Occipital lobe (tissue), 2 donors: Measurements from ENCODE around the gene PRDM7. TPM values are rescaled to one million over a fixed set of nuclear protein-coding genes. Genes with fewer than 3 reads are reported as not detected.
A peak's percentile ranks its signal among the peaks of the same experiment; 100 is the strongest.
"Not testable (repeated sequence)": the region's sequence is repeated elsewhere in the genome, so short reads cannot be mapped to it uniquely, and the experiment has no call there.

Experiments used
- DNase-seq: peaks from one replicate; lab custom pipeline; 2025; lab: John Stamatoyannopoulos, UW
- total RNA-seq: library from RNA; depleted of rRNA; stranded (reverse); fragments of >200 nt; gene quantifications from one replicate; pipeline ENCODE4 v1.2.3, GENCODE V29; 2014

Gene PRDM7
- not detected for total RNA-seq

DNA sequence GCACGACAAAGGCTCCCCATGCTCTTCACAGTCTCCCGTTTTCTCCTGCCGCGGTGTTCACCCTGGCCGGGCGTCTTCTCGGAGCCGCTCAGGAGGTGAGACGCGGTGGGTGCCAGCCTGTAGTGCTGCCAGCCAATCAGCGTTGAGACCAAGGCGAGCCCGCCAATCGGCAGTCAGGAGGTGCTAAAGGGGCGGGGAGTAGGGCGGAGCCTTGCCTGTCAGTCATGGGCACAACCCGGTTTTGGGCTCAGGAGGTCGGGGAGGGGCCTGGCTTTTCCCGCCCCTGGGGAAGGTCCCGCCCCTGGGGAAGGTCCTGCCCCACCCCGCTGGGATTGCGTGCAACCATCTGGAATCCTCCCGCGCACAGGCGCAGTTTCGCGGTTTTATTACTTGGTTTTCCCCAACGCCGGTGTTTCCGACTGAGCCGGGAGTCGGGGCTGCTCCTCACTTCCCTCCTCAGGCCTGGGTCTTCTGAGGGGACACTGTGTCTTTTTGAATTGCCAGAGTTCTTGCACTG is at the start of gene PRDM7:
Gene PRDM7, minus strand, starts transcription at position 92 of the 517 bp plus-strand sequence. CDS start 1,421 bp downstream, outside the sequence.
- peak; percentile 90 for DNase-seq

DNA sequence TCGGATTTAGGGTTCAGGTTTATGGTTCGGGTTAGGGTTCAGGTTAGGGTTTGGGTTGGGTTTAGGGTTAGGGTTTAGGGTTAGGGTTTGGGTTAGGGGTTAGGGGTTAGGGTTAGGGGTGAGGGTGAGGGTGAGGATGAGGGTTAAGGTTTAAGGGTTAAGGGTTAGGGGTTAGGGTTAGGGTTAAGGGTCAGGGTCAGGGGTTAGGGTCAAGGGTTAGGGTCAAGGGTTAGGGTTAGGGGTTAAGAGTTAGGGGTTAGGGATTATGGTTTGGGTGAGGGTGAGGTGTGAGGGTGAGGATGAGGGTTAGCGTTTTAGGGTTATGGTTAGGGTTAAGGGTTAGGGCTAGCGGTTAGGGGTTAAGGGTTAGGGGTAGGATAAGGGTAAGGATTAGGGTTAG is 44.7 kb upstream of the PRDM7 start:
- DNase-seq: not testable (repeated sequence)

DNA sequence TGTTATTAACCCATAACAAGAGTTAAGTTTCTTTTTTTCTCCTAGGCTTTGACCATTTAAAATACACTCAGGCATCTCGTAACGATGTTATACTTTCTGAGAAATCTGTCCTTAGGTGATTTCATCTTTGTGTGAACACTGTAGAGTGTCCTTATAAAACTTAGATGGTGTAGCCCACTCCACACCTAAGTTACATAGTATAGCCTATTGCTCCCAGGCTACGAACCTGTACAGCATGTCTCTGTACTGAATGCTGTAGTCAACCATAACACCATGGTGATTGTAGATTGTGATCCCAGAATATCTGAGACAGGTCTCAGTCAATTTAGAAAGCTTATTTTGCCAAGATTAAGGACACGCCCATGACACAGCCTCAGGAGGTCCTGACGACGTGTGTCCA is 30.5 kb upstream of the PRDM7 start:
- DNase-seq: not testable (repeated sequence)

DNA sequence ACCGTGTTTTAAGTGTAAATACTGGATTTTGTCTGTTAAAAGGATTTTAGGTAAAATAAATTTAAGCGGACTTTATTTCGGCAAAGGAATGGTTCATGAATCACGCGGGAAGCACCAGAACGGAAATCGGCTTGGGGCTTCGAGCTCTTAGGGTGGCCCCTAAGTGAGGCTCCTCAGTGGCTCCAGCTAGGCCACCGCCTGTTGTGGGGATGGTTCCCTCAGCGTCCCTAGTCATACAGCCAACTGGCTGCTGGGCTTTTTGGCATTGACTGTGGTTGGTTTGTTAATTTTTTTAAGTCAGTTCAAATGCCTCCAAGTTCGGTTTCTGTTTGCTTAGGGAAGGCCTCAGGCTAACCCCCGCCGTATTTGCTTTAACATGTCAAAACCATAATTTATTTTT is 29.9 kb upstream of the PRDM7 start:
- not testable (repeated sequence) for DNase-seq

DNA sequence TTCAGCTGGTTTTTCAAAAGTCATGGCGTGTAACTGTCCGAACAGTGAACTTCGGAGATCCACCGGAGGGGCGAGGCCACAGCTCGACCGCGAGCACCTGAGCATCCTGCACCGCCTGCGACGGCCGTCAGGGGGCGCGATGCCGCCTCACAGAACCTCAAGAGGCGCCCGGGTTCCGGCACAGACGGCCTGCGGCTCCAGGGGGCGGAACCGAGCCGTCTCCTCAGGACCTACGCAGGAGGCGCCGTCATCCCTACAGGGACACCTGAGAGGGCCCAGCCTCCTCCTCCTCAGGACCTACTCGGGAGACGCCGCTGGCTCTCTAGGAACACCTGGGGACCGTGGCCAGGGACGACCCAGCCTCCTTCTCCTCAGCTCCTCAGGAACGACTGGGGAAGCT is 29.1 kb upstream of the PRDM7 start:
- DNase-seq: not testable (repeated sequence)

DNA sequence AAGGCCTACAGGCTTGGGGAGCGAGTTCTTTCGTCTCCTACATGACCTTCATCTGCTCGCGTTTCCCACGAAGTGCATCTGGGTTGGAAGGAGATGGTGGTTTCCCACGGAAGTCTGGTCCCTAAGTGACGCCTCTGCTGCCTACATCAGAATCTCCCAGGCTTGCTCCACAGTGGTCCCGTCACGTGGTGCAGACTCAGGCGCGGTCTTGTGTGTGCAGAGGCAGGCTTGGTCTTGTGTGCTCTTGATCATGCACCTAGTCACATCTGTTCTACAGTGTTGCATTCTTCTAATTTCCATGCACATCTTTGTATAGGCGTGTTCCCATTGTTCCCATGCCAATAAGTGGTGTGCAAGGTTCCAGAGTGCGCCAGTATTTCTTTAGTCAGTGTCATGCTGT is 27.6 kb upstream of the PRDM7 start:
- DNase-seq: not testable (repeated sequence)

DNA sequence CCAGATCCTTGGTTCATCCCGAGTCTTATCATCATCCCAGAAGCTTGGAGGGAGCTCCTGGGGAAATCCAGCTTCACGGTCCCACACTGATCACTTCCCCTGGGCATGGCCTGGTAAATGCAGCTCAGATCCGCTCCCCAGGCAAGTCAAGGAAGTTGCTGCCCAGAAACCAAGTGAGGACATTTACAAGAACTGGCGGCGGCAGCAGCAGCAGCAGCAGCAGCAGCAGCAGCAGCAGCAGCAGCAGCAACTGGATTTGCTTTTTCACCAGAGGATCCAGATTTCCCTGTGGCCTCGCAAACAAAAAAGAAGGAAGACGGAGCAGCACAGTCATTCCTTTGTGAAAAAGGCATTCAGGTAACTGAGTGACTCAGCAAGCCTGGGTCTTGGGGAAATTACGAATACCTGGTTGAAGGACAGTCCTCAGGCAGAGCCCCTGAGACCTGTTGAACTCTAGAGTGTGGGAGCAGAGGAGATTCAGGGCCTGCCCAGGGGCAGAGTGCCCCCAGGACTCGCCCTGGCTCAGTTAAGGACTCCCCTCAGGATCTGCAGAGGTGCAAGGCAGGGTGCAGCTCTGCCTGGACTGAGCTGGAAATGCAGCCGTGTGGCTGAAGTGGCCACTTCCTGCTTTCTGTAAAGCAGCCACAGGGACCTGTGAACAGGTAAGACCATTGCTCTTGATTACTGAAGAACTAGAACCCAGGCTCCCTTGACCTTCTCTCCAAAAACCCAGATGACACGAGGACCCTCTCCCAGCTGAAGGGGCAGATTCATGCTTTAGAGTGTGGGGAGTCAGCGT is 25.2 kb upstream of the PRDM7 start:
- DNase-seq: not testable (repeated sequence)

DNA sequence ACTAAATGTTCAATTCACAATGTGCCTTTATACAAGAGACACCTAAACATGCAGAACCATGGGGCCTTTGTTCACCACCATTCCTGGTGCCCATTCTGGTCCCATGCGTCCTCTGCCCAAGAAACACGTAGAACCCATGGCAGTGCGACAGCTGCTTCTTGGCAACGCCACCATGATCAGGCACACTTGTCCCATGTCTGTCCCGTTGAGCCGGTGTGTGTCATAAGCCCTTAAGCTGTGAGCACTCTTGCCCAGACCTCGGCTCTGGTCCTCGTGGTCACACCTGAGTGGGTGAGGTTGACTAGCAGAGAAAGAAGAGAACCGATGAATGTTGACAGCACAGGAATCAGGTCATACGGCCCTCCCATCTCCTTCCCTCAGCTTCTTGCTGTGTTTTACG is 24.2 kb upstream of the PRDM7 start:
- not testable (repeated sequence) for DNase-seq

DNA sequence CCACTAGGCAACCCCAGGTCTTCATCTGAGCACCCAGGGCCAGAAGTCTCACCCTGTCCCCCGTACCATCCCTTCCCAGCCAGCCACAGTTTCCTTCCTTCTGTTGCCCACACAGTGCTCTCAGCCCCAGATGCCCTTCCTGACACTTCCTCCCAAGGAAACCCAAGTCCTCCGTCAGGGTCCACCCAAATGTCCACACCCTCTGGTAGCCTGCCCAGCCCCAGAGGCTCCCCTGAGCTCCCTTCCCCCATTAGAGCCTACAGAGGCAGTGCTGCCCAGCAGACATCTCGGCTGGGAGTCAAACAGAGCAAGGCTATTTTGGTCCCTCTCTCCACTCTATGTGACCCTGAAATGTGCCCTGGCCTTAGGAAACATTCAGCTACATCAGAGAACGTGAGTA is 23.7 kb upstream of the PRDM7 start:
- DNase-seq: not testable (repeated sequence)

DNA sequence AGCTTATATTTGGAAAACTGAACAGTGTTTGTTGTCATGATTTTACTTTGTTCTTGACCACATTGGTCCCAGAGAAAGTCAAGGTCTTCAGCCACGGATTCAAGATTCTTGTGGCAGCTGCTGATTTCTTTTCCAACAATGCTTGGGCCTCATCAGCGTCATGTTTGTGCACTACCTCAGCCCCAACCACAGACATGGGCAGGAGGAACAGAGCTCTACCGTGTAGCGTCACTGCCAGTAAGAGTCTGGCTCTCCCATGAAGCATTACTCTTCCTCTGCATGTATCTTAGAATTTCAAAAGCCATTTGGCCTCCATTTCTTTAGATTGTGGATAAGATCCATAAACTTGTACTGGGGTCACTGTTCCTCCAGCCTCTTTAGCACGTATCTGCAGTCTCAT is 23.1 kb upstream of the PRDM7 start:
- DNase-seq: not testable (repeated sequence)

DNA sequence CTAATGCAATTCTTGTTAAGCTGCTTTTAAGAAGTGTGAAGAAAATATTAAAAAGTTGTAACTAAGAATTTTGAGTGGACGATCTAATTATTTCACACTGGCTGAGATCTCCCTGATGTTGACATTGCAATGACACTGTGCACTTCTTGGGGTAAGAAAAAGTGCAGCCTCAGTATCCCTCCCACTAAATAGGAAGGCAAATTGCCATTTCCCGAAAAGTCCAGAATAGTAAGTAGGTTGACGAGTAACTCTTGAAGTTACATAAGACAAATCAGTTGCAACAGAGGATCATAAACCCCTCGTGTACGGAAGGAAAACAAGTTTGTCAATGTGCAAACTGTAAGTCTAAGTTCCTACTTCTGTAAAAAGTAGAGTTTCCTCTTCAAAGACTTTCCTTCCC is 21.8 kb upstream of the PRDM7 start:
- not testable (repeated sequence) for DNase-seq

DNA sequence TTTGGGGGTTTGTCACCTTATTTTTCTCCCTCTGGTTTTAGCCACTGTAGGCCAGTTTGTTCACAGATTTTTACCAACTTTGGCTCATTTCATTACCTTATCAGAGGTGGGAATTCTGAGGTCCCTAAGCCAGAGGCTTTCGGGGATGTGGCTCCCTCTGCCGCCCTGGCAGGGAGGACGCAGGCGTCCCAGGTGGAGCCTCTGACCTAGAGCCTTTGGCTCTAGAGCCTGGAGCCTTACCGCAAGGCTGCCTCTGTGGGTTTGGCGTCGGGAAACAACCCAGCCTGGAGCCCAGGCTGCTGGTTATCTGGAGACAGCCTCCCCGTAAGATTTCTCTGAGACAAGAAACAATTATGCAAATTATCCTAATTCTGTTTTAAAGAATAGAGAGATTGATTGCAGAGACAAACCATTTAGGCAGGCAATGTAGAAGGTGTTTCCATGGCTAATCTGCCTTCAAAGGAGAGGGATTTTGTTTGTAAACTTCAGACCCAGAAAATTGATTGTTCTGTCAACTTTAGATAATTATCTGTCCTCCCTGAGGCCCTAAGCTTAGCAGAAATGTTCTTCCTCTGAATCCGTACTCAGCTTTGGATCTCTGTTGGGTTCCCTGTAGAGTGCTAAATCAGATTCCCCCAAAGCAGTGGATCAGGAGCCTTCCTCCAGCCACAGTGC is 20.0 kb upstream of the PRDM7 start:
- not testable (repeated sequence) for DNase-seq

DNA sequence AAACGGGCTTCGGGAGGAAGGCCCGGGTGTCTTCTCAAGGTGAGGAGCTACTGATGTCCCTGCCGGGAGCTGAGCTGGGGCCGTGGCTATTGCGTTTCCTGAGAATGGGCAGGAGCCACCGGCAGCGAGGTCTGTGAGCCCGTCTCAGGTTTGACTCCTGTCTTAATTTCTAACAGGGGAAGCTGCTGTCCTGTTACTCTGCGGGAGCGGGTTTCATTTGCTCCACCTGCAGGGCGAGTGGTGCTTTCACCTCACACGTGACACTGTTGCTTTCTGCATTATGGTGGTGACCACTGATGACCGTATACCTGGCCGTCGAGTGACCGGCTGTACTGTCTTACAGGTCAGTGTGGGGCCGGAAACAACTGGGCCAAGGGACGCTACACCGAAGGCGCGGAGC is 17.7 kb upstream of the PRDM7 start:
- not testable (repeated sequence) for DNase-seq

DNA sequence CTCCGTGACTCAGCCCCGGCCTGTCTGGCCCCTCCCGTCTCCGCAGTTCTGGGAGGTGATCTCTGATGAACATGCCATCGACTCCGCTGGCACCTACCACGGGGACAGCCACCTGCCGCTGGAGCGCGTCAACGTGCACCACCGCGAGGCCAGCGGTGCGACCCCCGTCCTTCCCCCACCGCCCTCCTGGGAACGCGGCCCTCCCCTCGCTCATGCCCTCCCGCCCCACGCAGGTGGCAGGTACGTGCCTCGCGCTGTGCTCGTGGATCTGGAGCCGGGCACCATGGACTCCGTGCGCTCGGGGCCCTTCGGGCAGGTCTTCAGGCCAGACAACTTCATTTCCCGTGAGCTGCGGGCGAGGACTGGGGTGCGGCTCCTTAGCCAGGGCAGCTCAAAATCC is 17.2 kb upstream of the PRDM7 start:
- not testable (repeated sequence) for DNase-seq

DNA sequence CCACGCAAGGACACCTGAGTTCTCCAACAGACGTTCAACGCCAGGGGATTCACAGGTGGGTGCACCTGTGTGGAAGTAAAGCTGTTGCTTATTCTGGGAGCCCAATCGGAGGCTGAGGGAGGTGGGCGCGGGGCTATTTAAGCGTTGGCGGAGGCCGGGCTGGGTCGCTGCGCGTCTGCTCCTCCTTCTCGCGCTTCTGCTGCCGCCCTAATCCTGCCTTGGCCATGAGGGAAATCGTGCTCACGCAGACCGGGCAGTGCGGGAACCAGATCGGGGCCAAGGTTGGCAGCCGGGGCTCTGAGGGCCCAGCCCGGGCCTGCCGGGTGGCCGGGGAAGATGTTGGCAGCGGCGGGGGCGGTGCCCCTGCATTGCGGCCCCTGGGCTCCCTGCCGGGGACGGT is 16.7 kb upstream of the PRDM7 start:
- not testable (repeated sequence) for DNase-seq

DNA sequence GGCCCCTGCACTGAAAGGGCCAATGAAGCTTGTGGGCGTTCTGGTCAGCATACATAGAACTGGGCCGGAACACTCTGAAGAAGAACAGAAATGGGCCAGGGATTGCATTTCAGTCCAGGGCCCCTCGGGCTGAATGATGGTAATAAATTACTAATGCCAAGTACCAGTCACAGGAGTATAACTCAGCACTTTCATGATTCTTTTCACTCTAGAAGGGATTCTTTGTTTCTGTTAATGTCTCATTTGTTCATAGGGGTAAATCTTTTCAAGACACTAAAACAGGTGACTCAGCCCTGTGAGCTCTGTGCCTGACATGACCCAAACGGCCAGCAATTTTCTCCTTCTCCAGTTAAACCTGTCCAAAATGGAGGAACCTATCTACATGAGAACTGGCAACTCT is 15.7 kb upstream of the PRDM7 start:
- DNase-seq: not testable (repeated sequence)

DNA sequence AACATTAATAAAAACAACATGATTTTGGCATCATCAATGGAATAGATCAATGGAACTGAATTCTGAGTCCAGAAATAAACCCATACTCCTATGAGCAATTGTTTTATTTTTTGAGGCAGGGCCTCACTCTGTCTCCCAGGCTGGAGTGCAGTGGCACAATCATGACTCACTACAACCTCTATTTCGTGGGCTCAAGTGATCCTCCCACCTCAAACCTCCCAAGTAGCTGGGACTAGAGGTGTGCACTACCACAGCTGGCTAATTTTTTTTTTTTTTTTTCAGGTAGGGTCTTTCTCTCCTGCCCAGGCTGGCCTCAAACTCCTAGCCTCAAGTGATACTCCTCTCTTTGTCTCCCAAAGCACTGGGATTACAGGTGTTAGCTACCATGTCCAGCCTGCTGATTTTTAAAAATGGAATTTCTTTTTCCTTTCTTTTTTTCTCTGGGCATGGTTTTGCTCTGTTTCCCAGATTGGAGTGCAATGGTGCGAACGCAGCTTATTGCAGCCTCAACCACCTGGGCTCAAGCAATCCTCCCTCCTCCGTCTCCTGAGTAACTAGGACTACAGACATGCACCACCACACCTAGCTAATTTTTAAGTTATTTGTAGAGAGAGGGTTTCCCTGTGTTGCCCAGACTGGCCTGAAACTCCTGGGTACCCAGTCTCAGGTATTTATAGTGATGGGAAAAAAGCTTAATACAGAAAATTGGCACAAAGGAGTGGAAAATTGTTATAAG is 7.3 kb upstream of the PRDM7 start:
- no peak for DNase-seq

DNA sequence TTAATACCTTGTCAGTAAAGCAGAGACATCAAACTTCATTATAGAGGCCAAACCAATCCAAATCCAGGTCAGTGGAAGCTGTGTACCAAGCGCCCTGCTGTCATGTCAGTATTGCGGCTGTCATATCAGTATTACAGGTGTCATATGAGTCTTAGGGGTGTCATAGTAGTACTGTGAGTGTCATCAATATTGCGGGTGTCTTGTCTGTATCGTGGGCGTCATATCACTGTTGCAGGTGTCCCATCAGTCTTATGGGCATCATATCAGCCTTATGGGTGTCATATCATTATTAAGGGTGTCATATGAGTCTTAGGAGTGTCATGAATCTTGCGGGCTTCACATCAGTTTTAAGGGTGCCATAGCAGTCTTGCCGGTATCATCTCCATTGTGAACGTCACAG is 6.0 kb upstream of the PRDM7 start:
- no peak for DNase-seq

DNA sequence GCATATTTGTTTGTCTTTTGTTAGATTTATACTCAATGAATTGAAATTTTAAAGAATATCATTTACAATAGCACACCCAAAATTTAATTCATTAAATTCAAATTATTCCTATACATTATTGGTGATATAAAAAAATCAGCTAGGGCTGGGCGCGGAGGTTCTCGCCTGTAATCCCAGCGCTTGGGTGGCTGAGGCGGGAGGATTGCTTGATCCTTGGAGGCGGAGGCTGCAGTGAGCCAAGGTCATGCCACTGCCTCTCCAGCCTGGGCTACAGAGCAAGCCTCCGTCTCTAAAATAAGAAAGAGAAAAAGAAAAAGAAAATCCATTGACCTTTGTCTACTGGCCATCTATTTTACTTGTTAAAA is 4.5 kb upstream of the PRDM7 start:
- no peak for DNase-seq

DNA sequence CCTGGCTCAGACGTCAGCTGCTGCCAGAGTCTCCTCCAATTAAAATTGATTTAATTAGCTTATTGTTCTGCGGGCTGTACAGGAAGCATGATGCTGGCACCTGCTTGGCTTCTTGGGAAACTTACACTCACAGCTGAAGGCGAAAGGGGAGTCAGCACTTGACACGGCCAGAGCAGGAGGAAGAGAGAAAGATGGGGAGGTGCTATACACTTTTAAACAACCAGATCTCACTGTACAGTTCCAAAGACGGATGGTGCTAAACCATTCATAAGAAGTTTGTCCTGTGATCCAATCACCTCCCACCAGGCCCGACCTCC is 1.4 kb upstream of the PRDM7 start:
- no peak for DNase-seq

DNA sequence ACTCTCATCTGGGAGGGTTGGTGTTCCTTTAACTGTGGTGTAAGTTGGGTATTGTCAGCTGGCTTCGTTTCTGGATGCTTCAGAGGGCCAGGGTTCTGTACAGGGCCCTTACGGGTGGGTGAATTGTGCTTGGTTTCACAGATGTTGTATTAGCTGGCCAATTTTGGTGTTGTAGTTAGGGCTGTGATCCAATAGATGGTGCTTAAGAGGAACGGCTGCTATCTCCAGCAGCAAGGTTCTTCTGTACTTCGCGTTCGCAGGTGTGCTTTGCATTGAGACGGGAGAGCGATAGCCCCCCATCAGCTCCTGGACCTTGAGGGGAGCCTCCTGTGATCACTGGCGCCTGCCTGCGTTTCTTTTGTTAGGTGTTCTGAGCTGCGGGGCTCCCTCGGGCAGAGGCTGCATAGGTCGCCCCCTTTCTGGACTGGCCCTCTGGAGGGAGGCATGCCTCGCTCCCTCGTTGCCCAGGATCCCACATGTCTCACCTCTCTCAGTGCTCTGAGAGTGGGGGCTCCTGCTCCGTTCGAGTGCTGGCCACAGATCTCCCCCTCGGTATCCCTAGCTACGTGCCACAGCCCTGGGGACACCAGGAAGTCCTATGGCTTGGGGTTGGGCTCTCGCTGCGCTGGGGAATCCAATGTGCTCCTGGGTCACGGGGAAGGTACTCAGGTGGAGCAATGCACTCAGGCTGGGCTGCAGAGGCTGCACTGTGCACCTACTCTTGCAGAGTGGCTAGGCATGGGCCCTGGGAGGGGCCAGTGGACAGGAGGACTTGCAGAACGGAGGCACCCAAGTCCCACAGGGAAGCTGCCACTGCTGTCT is 837 bp upstream of the PRDM7 start:
- no peak for DNase-seq
